GM23338 (cell line): ENCODE results near the gene MLLT1. TPM values are rescaled to one million over a fixed set of nuclear protein-coding genes. Genes with fewer than 3 reads are reported as not detected.

ENCODE experiments used
- ATAC-seq: fragments of 200-7000 bp; cut with Tn5 transposase; 3 replicates; pipeline ENCODE4 v1.9.1; 2020
- DNase-seq: peaks from one replicate; pipeline ENCODE4 v3.0.0-alpha.2; 2015; ENCODE audit warnings: low spot score
- H2AFZ ChIP-seq: fragments of 200-600 bp; sonication (generic); 2 replicates; pipeline ENCODE4 v1.8.0; 2016; ENCODE audit warnings: antibody characterized with exemption, mild to moderate bottlenecking, moderate library complexity
- H3F3A ChIP-seq: fragments of 200-600 bp; sonication (generic); replicated peaks from 2 replicates; pipeline ENCODE4 v1.8.0; 2017; ENCODE audit warnings: antibody characterized with exemption, mixed run types, low read depth
- H3K27ac ChIP-seq: fragments of 200-600 bp; sonication (generic); 2 replicates; pipeline ENCODE4 v1.6.1; 2016; ENCODE audit warnings: low read depth
- H3K27me3 ChIP-seq: fragments of 200-600 bp; sonication (generic); 2 replicates; pipeline ENCODE4 v1.8.0; 2016; ENCODE audit warnings: mild to moderate bottlenecking, mixed run types, moderate library complexity; ENCODE audit not compliant: insufficient read depth
- H3K36me3 ChIP-seq: fragments of 200-600 bp; sonication (generic); 2 replicates; pipeline ENCODE4 v1.8.0; 2016; ENCODE audit warnings: mild to moderate bottlenecking; ENCODE audit not compliant: insufficient read depth
- H3K4me1 ChIP-seq: fragments of 200-600 bp; sonication (generic); 2 replicates; pipeline ENCODE4 v1.8.0; 2016; ENCODE audit warnings: mild to moderate bottlenecking, moderate library complexity; ENCODE audit not compliant: insufficient read depth
- H3K4me2 ChIP-seq: fragments of 200-600 bp; sonication (generic); 2 replicates; pipeline ENCODE4 v1.7.1; 2017; ENCODE audit warnings: mixed run types
- H3K4me3 ChIP-seq: fragments of 200-600 bp; sonication (generic); 2 replicates; pipeline ENCODE4 v1.6.1; 2016; ENCODE audit warnings: mixed run types
- H3K79me2 ChIP-seq: fragments of 200-600 bp; sonication (generic); replicated peaks from 2 replicates; pipeline ENCODE4 v1.8.0; 2017; ENCODE audit warnings: mild to moderate bottlenecking; ENCODE audit not compliant: insufficient read depth
- H3K9me2 ChIP-seq: fragments of 200-600 bp; sonication (generic); 2 replicates; pipeline ENCODE4 v1.8.0; 2017; ENCODE audit not compliant: insufficient read depth
- H4K20me1 ChIP-seq: fragments of 200-600 bp; sonication (generic); replicated peaks from 2 replicates; pipeline ENCODE4 v1.8.0; 2017; ENCODE audit warnings: mild to moderate bottlenecking; ENCODE audit not compliant: insufficient read depth
- H3K27ac Mint-ChIP-seq: 2 replicates; pipeline ENCODE4 v1.8.0; 2020; ENCODE audit warnings: inconsistent platforms, mild to moderate bottlenecking, moderate library complexity, mixed read lengths
- H3K27me3 Mint-ChIP-seq: 3 replicates; pipeline ENCODE4 v1.8.0; 2022; ENCODE audit warnings: low read depth, mild to moderate bottlenecking, moderate library complexity, mixed read lengths, inconsistent platforms; ENCODE audit not compliant: insufficient read depth, poor library complexity
- H3K36me3 Mint-ChIP-seq: 3 replicates; pipeline ENCODE4 v1.8.0; 2021; ENCODE audit warnings: low read depth, mild to moderate bottlenecking, inconsistent platforms, moderate library complexity, mixed read lengths
- H3K4me1 Mint-ChIP-seq: 3 replicates; pipeline ENCODE4 v1.8.0; 2020; ENCODE audit warnings: mild to moderate bottlenecking, inconsistent platforms, mixed read lengths
- H3K4me3 Mint-ChIP-seq: 3 replicates; pipeline ENCODE4 v1.8.0; 2021; ENCODE audit warnings: moderate library complexity, mild to moderate bottlenecking, inconsistent platforms, mixed read lengths
- H3K9me3 Mint-ChIP-seq: 3 replicates; pipeline ENCODE4 v1.8.0; 2020; ENCODE audit warnings: moderate library complexity, mild to moderate bottlenecking, inconsistent platforms, mixed read lengths
- CREB1 ChIP-seq: fragments of 250-450 bp; sonication (Bioruptor Pico); IDR thresholded peaks from 2 replicates; pipeline ENCODE4 v1.5.0; 2020; ENCODE audit warnings: low read depth, mild to moderate bottlenecking, moderate library complexity
- CTCF ChIP-seq, 2 experiments: fragments of 200-600 bp in 1 of 2; sonication (generic) in 1 of 2; conservative IDR thresholded peaks; 2 replicates each; pipeline versions ENCODE4 v1.5.1 to v1.6.1; 2016 to 2017; ENCODE audit warnings: antibody characterized with exemption in 2 of 2, low read depth in 2 of 2, mild to moderate bottlenecking in 2 of 2, moderate library complexity in 1 of 2
- ETS1 ChIP-seq: IDR thresholded peaks from 2 replicates; pipeline ENCODE4 v1.6.1; 2016; ENCODE audit warnings: antibody characterized with exemption
- EZH2 ChIP-seq: fragments of 200-600 bp; sonication (generic); IDR thresholded peaks from one replicate; pipeline ENCODE4 v1.8.0; 2017; ENCODE audit warnings: antibody characterized with exemption, mild to moderate bottlenecking, low read depth; ENCODE audit not compliant: unreplicated experiment
- EZH2phosphoT487 ChIP-seq: fragments of 200-600 bp; sonication (generic); IDR thresholded peaks from one replicate; pipeline ENCODE4 v1.8.1; 2018; ENCODE audit warnings: antibody characterized with exemption; ENCODE audit not compliant: unreplicated experiment
- JUNB ChIP-seq: IDR thresholded peaks from one replicate; pipeline ENCODE4 v1.6.1; 2016; ENCODE audit warnings: antibody characterized with exemption; ENCODE audit not compliant: unreplicated experiment
- NANOG ChIP-seq: IDR thresholded peaks from 2 replicates; pipeline ENCODE4 v1.6.1; 2016; ENCODE audit warnings: antibody characterized with exemption, borderline replicate concordance
- POLR2AphosphoS5 ChIP-seq: IDR thresholded peaks from 2 replicates; pipeline ENCODE4 v1.6.1; 2016; ENCODE audit warnings: antibody characterized with exemption, low read depth
- REST ChIP-seq: IDR thresholded peaks from one replicate; pipeline ENCODE4 v1.6.1; 2018; ENCODE audit warnings: antibody characterized with exemption; ENCODE audit not compliant: unreplicated experiment
- STAT1 ChIP-seq: IDR thresholded peaks from one replicate; pipeline ENCODE4 v1.6.1; 2016; ENCODE audit warnings: antibody characterized with exemption; ENCODE audit not compliant: unreplicated experiment
- ZNF114 ChIP-seq: fragments of 250-450 bp; sonication (Bioruptor Pico); IDR thresholded peaks from 2 replicates; pipeline ENCODE4 v1.5.0; 2020; ENCODE audit warnings: mild to moderate bottlenecking, moderate library complexity
- ZNF331 ChIP-seq: fragments of 250-450 bp; sonication (Bioruptor Pico); IDR thresholded peaks from 2 replicates; pipeline ENCODE4 v1.5.0; 2020; ENCODE audit warnings: low read depth, mild to moderate bottlenecking, moderate library complexity
- ZNF462 ChIP-seq: fragments of 250-450 bp; sonication (Bioruptor Pico); IDR thresholded peaks from 2 replicates; pipeline ENCODE4 v1.5.0; 2020; ENCODE audit warnings: mild to moderate bottlenecking, moderate library complexity
- polyA plus RNA-seq: library from polyadenylated mRNA; unstranded; fragments of >200 nt; fragmentation: Nextera tagmentation; extraction: Ambion mirVana; gene quantifications from 2 replicates; pipeline ENCODE4 v1.2.1, GENCODE V29; 2016
- total RNA-seq: library from RNA; depleted of rRNA; stranded (reverse); fragments of >200 nt; shearing (Covaris generic); gene quantifications from 2 replicates; pipeline ENCODE4 v1.2.3, GENCODE V29; 2014

MLLT1 gene
- total and polyA plus RNA-seq, 2 experiments from 2014 or later: 17.8 to 23.4 TPM

GRCh38 chr19:6278740-6279619 is 795 bp downstream of the MLLT1 start:
- Histone ChIP-seq H3K4me3 (peak overlapping the region; percentile 83), H3F3A (no peaks in the 10 kb centered on the region), H4K20me1 (peaks cover 34% of the 10 kb centered on the region), H3K27me3 (no peaks in the 10 kb centered on the region), H3K36me3 (no peaks in the 10 kb centered on the region), H3K79me2 (peaks cover 54% of the 10 kb centered on the region), H3K4me2 (peak overlapping the region; percentile 89), H3K4me1 (peaks cover 35% of the 10 kb centered on the region), H3K27ac (no peak overlapping the region), H3K9me2 (0 out of 2 replicates have a peak, but pooled peaks cover 4% of the 10 kb centered on the region), H2AFZ (no peak overlapping the region)
- peaks cover 18% of the 10 kb centered on the region for H3K27me3 Mint-ChIP-seq
- no peak for DNase-seq
- H3K27ac Mint-ChIP-seq: peak overlapping the region; percentile 84
- peaks cover 10% of the 10 kb centered on the region; the same call in 2 of the 3 replicates for H3K36me3 Mint-ChIP-seq
- peaks cover 50% of the 10 kb centered on the region for H3K4me1 Mint-ChIP-seq
- H3K9me3 Mint-ChIP-seq: peaks cover 24% of the 10 kb centered on the region
- H3K4me3 Mint-ChIP-seq: peak overlapping the region; percentile 86
- TF ChIP-seq STAT1 (no peak), ZNF462 (no peak), EZH2 (no peak), CTCF (conservative IDR thresholded peaks at IDR 0.05; ENCODE audit: low read depth in 2 of 2) (no peak), JUNB (no peak), NANOG (no peak), EZH2phosphoT487 (no peak), ZNF114 (CRISPR knock-in tag) (no peak), POLR2AphosphoS5 (no peak), ZNF331 (CRISPR knock-in tag) (no peak), REST (no peak), ETS1 (no peak), CREB1 (CRISPR knock-in tag) (no peak)
- no peak; the same call in 2 of the 3 replicates for ATAC-seq
